Endodermal cell (in vitro differentiated cells): ENCODE results near the gene CFAP221. TPM values are rescaled to one million over a fixed set of nuclear protein-coding genes. Genes with fewer than 3 reads are reported as not detected.
A peak's percentile ranks its signal among the peaks of the same experiment; 100 is the strongest.

ENCODE experiments used
- DNase-seq: peaks from one replicate; pipeline ENCODE4 v3.0.0-alpha.2; 2017
- H3K27ac ChIP-seq: 2 replicates; pipeline ENCODE4 v1.5.1; 2013; ENCODE audit warnings: mild to moderate bottlenecking, low read depth, low read length, moderate library complexity
- H3K27me3 ChIP-seq: 2 replicates; pipeline ENCODE4 v1.6.1; 2013; ENCODE audit warnings: mild to moderate bottlenecking, low read length, moderate library complexity; ENCODE audit not compliant: insufficient read depth, control insufficient read depth, poor library complexity, severe bottlenecking
- H3K36me3 ChIP-seq: 2 replicates; pipeline ENCODE4 v1.7.0; 2013; ENCODE audit warnings: mild to moderate bottlenecking, low read length, moderate library complexity; ENCODE audit not compliant: control insufficient read depth, insufficient read depth
- H3K4me1 ChIP-seq: one replicate; pipeline ENCODE4 v1.7.0; 2013; ENCODE audit warnings: low read length; ENCODE audit not compliant: control insufficient read depth, insufficient read depth
- H3K4me3 ChIP-seq: 2 replicates; pipeline ENCODE4 v1.5.1; 2013; ENCODE audit warnings: mild to moderate bottlenecking, low read length, moderate library complexity
- H3K9ac ChIP-seq: 2 replicates; pipeline ENCODE4 v1.6.1; 2013; ENCODE audit warnings: mild to moderate bottlenecking, low read length, moderate library complexity; ENCODE audit not compliant: poor library complexity, severe bottlenecking; ENCODE audit errors: extremely low read depth
- H3K9me3 ChIP-seq: 2 replicates; pipeline ENCODE4 v1.6.1; 2013; ENCODE audit warnings: mild to moderate bottlenecking, low read length, moderate library complexity; ENCODE audit not compliant: control insufficient read depth
- H3K27ac Mint-ChIP-seq: 2 replicates; pipeline ENCODE4 v1.8.0; 2020; ENCODE audit warnings: mixed read lengths
- H3K27me3 Mint-ChIP-seq: 2 replicates; pipeline ENCODE4 v1.8.0; 2021; ENCODE audit warnings: mild to moderate bottlenecking, mixed read lengths; ENCODE audit not compliant: insufficient read depth
- H3K36me3 Mint-ChIP-seq: 2 replicates; pipeline ENCODE4 v1.8.0; 2020; ENCODE audit warnings: low read depth, mixed read lengths
- H3K4me1 Mint-ChIP-seq: 2 replicates; pipeline ENCODE4 v1.8.0; 2020; ENCODE audit warnings: mixed read lengths
- H3K4me3 Mint-ChIP-seq: 2 replicates; pipeline ENCODE4 v1.8.0; 2020; ENCODE audit warnings: mild to moderate bottlenecking, moderate library complexity, mixed read lengths
- H3K9me3 Mint-ChIP-seq: 2 replicates; pipeline ENCODE4 v1.8.0; 2020; ENCODE audit warnings: mild to moderate bottlenecking, mixed read lengths
- WGBS, 2 experiments: methylation state at CpG; one replicate each; pipeline versions ENCODE4 v1.1.5 to v1.1.7; 2013; ENCODE audit warnings: missing lambda C conversion rate in 2 of 2, mixed read lengths in 1 of 2; ENCODE audit not compliant: insufficient coverage in 1 of 2, insufficient read length in 1 of 2; 5-methylcytosine and 5-hydroxymethylcytosine counted together
- total RNA-seq, 2 donors: library from RNA; stranded (reverse); fragmentation: NEBNext Ultra II Directional in 1 of 2; extraction: Animal tissue kit (Norgen Biotek cat#: 25700) in 1 of 2; gene quantifications; 2 replicates in 1 of 2; 3 replicates in 1 of 2; pipeline ENCODE4 v1.2.1, GENCODE V29; 2021
- TF ChIP-seq, protein P1 (sequence below): fragments of 200-600 bp; sonication (generic); conservative IDR thresholded peaks from 2 replicates; pipeline ENCODE4 v1.5.0; 2021; ENCODE audit warnings: antibody characterized with exemption, mild to moderate bottlenecking

CFAP221 gene
- total RNA-seq, 2 donors from 2014 or later, result 10.0 to 18.0 TPM

DNA sequence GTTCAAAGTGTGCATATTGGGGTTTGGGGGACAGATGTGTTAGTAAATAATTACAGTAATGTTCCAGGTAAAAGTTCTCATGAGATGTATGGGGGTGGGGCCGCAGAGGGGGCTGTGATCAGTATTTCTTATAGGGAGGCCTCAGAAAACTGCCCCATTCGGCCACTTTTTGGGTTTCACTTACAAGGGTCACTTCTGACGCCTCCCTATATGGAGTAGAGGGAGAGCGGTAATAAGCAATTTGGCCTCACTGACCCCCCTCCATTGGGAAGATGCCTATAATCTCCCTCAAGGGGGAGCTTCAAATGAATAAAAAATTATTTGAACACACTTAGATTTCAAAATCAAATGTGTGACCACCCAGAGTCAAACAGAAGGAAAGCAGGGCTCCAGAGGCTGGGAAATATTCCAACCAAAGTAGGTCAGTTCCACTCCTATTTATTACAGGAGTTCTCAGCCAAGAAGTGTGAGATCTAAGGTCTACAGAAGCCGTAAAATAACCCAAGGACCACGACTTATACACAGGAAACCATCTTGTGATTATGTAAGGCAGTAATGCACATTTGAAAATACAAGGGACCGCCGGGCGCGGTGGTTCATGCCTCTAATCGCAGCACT, 22.7 kb upstream of the CFAP221 start:
- Histone ChIP-seq H3K9me3 (no peaks in the 10 kb centered on the region), H3K27me3 (peaks cover 51% of the 10 kb centered on the region), H3K9ac (no peak overlapping the region), H3K4me1 (peaks cover 9% of the 10 kb centered on the region), H3K4me3 (no peak overlapping the region), H3K27ac (no peak overlapping the region), H3K36me3 (no peaks in the 10 kb centered on the region)
- TF ChIP-seq, protein P1, sequence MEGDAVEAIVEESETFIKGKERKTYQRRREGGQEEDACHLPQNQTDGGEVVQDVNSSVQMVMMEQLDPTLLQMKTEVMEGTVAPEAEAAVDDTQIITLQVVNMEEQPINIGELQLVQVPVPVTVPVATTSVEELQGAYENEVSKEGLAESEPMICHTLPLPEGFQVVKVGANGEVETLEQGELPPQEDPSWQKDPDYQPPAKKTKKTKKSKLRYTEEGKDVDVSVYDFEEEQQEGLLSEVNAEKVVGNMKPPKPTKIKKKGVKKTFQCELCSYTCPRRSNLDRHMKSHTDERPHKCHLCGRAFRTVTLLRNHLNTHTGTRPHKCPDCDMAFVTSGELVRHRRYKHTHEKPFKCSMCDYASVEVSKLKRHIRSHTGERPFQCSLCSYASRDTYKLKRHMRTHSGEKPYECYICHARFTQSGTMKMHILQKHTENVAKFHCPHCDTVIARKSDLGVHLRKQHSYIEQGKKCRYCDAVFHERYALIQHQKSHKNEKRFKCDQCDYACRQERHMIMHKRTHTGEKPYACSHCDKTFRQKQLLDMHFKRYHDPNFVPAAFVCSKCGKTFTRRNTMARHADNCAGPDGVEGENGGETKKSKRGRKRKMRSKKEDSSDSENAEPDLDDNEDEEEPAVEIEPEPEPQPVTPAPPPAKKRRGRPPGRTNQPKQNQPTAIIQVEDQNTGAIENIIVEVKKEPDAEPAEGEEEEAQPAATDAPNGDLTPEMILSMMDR, result no peak
- Mint-ChIP-seq H3K9me3 (no peaks in the 10 kb centered on the region), H3K27ac (no peak overlapping the region), H3K4me1 (peaks cover 6% of the 10 kb centered on the region), H3K27me3 (peaks cover 68% of the 10 kb centered on the region), H3K4me3 (no peak overlapping the region), H3K36me3 (no peaks in the 10 kb centered on the region)
- no peak for DNase-seq
- WGBS, 2 experiments, result 92% methylated on average over 7 to 11 of the region's 11 CpGs

DNA sequence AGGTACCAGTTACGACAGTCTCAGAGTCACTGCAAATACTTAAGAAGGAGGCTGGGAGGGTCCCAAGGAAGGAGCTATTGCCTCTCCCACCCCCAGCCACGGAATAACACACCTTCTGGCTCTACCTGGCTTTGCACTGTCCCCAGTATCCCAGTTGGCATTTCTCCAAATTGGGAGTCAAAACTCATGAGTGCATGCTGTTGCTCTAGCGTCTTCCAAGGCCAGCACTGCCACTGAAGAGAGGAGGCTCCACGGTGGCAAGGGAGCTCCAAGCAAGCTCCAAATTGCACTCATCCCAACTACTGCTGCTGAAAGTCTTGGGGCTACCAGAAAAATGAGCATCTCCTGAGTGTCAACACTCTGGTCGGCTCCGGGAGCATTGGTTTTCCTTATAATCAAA, 21.6 kb upstream of the CFAP221 start:
- Histone ChIP-seq H3K27ac (no peak overlapping the region), H3K27me3 (peaks cover 51% of the 10 kb centered on the region), H3K4me1 (peaks cover 16% of the 10 kb centered on the region), H3K36me3 (no peaks in the 10 kb centered on the region), H3K9ac (no peak overlapping the region), H3K9me3 (no peaks in the 10 kb centered on the region), H3K4me3 (no peak overlapping the region)
- no peak overlapping the region for H3K4me3 Mint-ChIP-seq
- TF ChIP-seq, protein P1, result no peak
- H3K36me3 Mint-ChIP-seq, result no peaks in the 10 kb centered on the region
- H3K9me3 Mint-ChIP-seq, result no peaks in the 10 kb centered on the region
- 78 to 80% methylated on average over 6 of the region's 6 CpGs for WGBS, 2 experiments
- DNase-seq, result no peak
- H3K27me3 Mint-ChIP-seq, result peaks cover 66% of the 10 kb centered on the region
- peaks cover 14% of the 10 kb centered on the region for H3K4me1 Mint-ChIP-seq
- no peak overlapping the region for H3K27ac Mint-ChIP-seq

DNA sequence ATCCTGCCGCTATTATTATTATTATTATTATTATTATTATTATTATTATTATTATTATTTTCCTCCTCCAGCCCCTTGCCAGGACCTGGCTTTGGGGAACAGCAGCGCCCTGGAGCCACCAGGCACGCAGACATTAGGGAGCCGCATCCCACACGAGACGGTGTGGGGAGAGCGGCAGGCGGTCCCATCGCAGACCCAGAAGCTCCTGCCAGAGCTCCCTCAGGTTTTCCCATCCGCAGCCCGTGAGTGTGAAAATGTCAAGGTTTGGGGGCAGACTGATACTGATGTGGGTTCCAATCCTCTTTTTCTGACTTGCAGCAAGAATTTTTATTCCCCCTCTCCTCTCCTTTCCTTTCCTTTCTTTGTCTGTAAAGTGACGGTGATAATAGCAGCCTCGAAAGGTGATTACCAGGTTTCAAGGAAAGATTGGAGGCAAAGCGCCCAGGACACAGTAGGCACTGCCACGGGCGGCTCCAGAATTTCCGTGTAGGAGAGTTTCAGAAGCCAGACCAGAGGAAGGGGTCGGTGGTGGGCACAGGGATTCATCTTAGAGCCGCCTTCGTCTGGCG, 20.8 kb upstream of the CFAP221 start:
- DNase-seq, result peak; percentile 51
- Mint-ChIP-seq H3K9me3 (no peaks in the 10 kb centered on the region), H3K4me1 (peaks cover 20% of the 10 kb centered on the region), H3K27me3 (peaks cover 61% of the 10 kb centered on the region), H3K27ac (no peak overlapping the region), H3K4me3 (peak overlapping the region; percentile 57), H3K36me3 (no peaks in the 10 kb centered on the region)
- Histone ChIP-seq H3K4me3 (peak overlapping the region; percentile 78), H3K27ac (no peak overlapping the region), H3K4me1 (peaks cover 17% of the 10 kb centered on the region), H3K9me3 (no peaks in the 10 kb centered on the region), H3K9ac (no peak overlapping the region), H3K36me3 (no peaks in the 10 kb centered on the region), H3K27me3 (peaks cover 51% of the 10 kb centered on the region)
- 12 to 17% methylated on average over 10 to 20 of the region's 21 CpGs for WGBS, 2 experiments
- TF ChIP-seq, protein P1, result no peak
